SK-N-SH (cell line): ENCODE results near the gene FBXL7. TPM values are rescaled to one million over a fixed set of nuclear protein-coding genes. Genes with fewer than 3 reads are reported as not detected.

Source experiments
- CTCF ChIA-PET: fragments of 300-600, 350-600 bp; formaldehyde crosslinking; extraction: SDS; loops from one replicate; lab custom pipeline; 2021; lab: Yijun Ruan, JAX
- POLR2A ChIA-PET: fragments of 350-600 bp; sonication (Branson Sonifier 250); formaldehyde crosslinking; extraction: SDS; loops from one replicate; lab custom pipeline; 2020; ENCODE audit warnings: antibody characterized with exemption, inconsistent platforms; lab: Yijun Ruan, JAX
- DNase-seq: peaks from one replicate; pipeline ENCODE4 v3.0.0; 2012
- H2AFZ ChIP-seq: fragments of 200-600 bp; sonication (generic); 2 replicates; pipeline ENCODE4 v1.8.1; 2016; ENCODE audit warnings: antibody characterized with exemption, mild to moderate bottlenecking, low read depth
- H3F3A ChIP-seq: fragments of 200-600 bp; sonication (generic); replicated peaks from 2 replicates; pipeline ENCODE3; 2016; ENCODE audit warnings: antibody characterized with exemption, mild to moderate bottlenecking; ENCODE audit not compliant: insufficient read depth
- H3K27ac ChIP-seq, 2 experiments: fragments of 200-500 bp in 1 of 2; fragments of 200-600 bp in 1 of 2; sonication (Bioruptor generic) in 1 of 2; sonication (generic), shearing (Covaris generic) in 1 of 2; 2 replicates each; pipeline versions ENCODE4 v1.5.1 to v1.6.1; 2014 to 2016; ENCODE audit warnings: low read depth in 2 of 2, inconsistent platforms in 1 of 2, low read length in 1 of 2, mild to moderate bottlenecking in 1 of 2, mixed read lengths in 1 of 2
- H3K27me3 ChIP-seq: fragments of 200-600 bp; sonication (generic), shearing (Covaris generic); 2 replicates; pipeline ENCODE4 v1.6.1; 2016; ENCODE audit warnings: mixed run types; ENCODE audit not compliant: insufficient read depth
- H3K36me3 ChIP-seq, 2 experiments: fragments of 200-500 bp in 1 of 2; fragments of 200-600 bp in 1 of 2; sonication (Bioruptor generic) in 1 of 2; sonication (generic) in 1 of 2; replicated peaks in 1 of 2; 2 replicates each; pipeline versions ENCODE3 to v1.5.1; 2014 to 2016; ENCODE audit warnings: low read length in 1 of 2, mild to moderate bottlenecking in 1 of 2; ENCODE audit not compliant: insufficient read depth in 2 of 2, control insufficient read depth in 1 of 2
- H3K4me1 ChIP-seq, 2 experiments: fragments of 200-500 bp in 1 of 2; fragments of 200-600 bp in 1 of 2; sonication (Bioruptor generic) in 1 of 2; sonication (generic), shearing (Covaris generic) in 1 of 2; 2 replicates each; pipeline versions ENCODE4 v1.5.1 to v1.6.1; 2014 to 2016; ENCODE audit warnings: low read depth in 1 of 2, low read length in 1 of 2, mixed run types in 1 of 2; ENCODE audit not compliant: insufficient read depth in 2 of 2, control insufficient read depth in 1 of 2
- H3K4me2 ChIP-seq: fragments of 200-600 bp; sonication (generic), shearing (Covaris generic); 2 replicates; pipeline ENCODE4 v1.6.1; 2017; ENCODE audit warnings: mixed run types
- H3K4me3 ChIP-seq, 2 experiments: fragments of 200-500 bp in 1 of 2; fragments of 200-600 bp in 1 of 2; sonication (Bioruptor generic) in 1 of 2; sonication (generic), shearing (Covaris generic) in 1 of 2; 2 replicates each; pipeline versions ENCODE4 v1.5.1 to v1.8.1; 2014 to 2016; ENCODE audit warnings: low read depth in 2 of 2, inconsistent platforms in 1 of 2, low read length in 1 of 2, mild to moderate bottlenecking in 1 of 2, mixed read lengths in 1 of 2, moderate library complexity in 1 of 2
- H3K79me2 ChIP-seq: fragments of 200-600 bp; sonication (generic); 2 replicates; pipeline ENCODE4 v1.8.1; 2017; ENCODE audit warnings: mild to moderate bottlenecking; ENCODE audit not compliant: insufficient read depth
- H3K9ac ChIP-seq: fragments of 200-600 bp; sonication (generic); 2 replicates; pipeline ENCODE4 v1.6.1; 2017; ENCODE audit warnings: mixed run types
- H3K9me2 ChIP-seq: fragments of 200-600 bp; sonication (generic); 2 replicates; pipeline ENCODE4 v1.6.1; 2017; ENCODE audit warnings: mixed run types
- H3K9me3 ChIP-seq: fragments of 200-600 bp; sonication (generic); 2 replicates; pipeline ENCODE4 v1.6.1; 2017; ENCODE audit warnings: mixed run types, mild to moderate bottlenecking, moderate library complexity
- H4K20me1 ChIP-seq: fragments of 200-600 bp; sonication (generic); 2 replicates; pipeline ENCODE4 v1.6.1; 2017; ENCODE audit warnings: mild to moderate bottlenecking, mixed run types; ENCODE audit not compliant: insufficient read depth
- EP300 ChIP-seq, 2 experiments: IDR thresholded peaks; 2 replicates each; pipeline versions ENCODE4 v1.4.0 to v1.6.1; 2012; ENCODE audit warnings: borderline replicate concordance in 1 of 2, low read depth in 1 of 2, low read length in 1 of 2
- FOSL2 ChIP-seq: IDR thresholded peaks from 2 replicates; pipeline ENCODE4 v1.4.0; 2012; ENCODE audit warnings: low read depth, mild to moderate bottlenecking, moderate library complexity, borderline replicate concordance
- FOXM1 ChIP-seq: IDR thresholded peaks from 2 replicates; pipeline ENCODE4 v1.4.0; 2012; ENCODE audit warnings: low read depth, mild to moderate bottlenecking
- GATA2 ChIP-seq: sonication (generic); formaldehyde crosslinking; IDR thresholded peaks from 2 replicates; pipeline ENCODE4 v1.5.0; 2020; ENCODE audit warnings: mild to moderate bottlenecking, missing genetic modification reagents
- JUND ChIP-seq: IDR thresholded peaks from 2 replicates; pipeline ENCODE4 v1.4.0; 2012
- MEF2A ChIP-seq: IDR thresholded peaks from 2 replicates; pipeline ENCODE4 v1.4.0; 2012; ENCODE audit warnings: low read depth, borderline replicate concordance
- NFIC ChIP-seq: IDR thresholded peaks from 2 replicates; pipeline ENCODE4 v1.4.0; 2012; ENCODE audit warnings: borderline replicate concordance
- RFX5 ChIP-seq: IDR thresholded peaks from 2 replicates; pipeline ENCODE4 v1.6.1; 2012; ENCODE audit warnings: mild to moderate bottlenecking, improper control_type of control experiment, low read length
- RXRA ChIP-seq: IDR thresholded peaks from 2 replicates; pipeline ENCODE4 v1.4.0; 2012; ENCODE audit warnings: low read depth, mild to moderate bottlenecking, borderline replicate concordance
- TCF12 ChIP-seq: IDR thresholded peaks from 2 replicates; pipeline ENCODE4 v1.4.0; 2012
- TEAD4 ChIP-seq: IDR thresholded peaks from 2 replicates; pipeline ENCODE4 v1.4.0; 2012; ENCODE audit warnings: mild to moderate bottlenecking, borderline replicate concordance; ENCODE audit not compliant: insufficient read depth
- YY1 ChIP-seq: IDR thresholded peaks from 2 replicates; pipeline ENCODE4 v1.4.0; 2012; ENCODE audit warnings: low read depth, mild to moderate bottlenecking
- polyA plus RNA-seq, 3 experiments: library from polyadenylated mRNA; depleted of rRNA; stranded (reverse); fragments of >200 nt; gene quantifications; 2 replicates each; pipeline ENCODE4 v1.2.3, GENCODE V29; 2012
- TF ChIP-seq, protein P1 (sequence below): fragments of 200-600 bp; sonication (generic); IDR thresholded peaks from 2 replicates; pipeline ENCODE4 v1.6.1; 2017; ENCODE audit warnings: antibody characterized with exemption, mild to moderate bottlenecking, moderate library complexity
- TF ChIP-seq, protein P2 (sequence below): IDR thresholded peaks from 2 replicates; pipeline ENCODE4 v1.6.1; 2012; ENCODE audit warnings: mild to moderate bottlenecking, low read depth, low read length, moderate library complexity
- TF ChIP-seq, protein P3 (sequence below): IDR thresholded peaks from 2 replicates; pipeline ENCODE4; 2012
- TF ChIP-seq, protein P4 (sequence below): IDR thresholded peaks from 2 replicates; pipeline ENCODE4 v1.4.0; 2012; ENCODE audit warnings: low read depth

FBXL7 gene
- polyA plus RNA-seq, 1 of the 3 experiments (the other 2 are of a cell fraction): 7.0 TPM

DNA sequence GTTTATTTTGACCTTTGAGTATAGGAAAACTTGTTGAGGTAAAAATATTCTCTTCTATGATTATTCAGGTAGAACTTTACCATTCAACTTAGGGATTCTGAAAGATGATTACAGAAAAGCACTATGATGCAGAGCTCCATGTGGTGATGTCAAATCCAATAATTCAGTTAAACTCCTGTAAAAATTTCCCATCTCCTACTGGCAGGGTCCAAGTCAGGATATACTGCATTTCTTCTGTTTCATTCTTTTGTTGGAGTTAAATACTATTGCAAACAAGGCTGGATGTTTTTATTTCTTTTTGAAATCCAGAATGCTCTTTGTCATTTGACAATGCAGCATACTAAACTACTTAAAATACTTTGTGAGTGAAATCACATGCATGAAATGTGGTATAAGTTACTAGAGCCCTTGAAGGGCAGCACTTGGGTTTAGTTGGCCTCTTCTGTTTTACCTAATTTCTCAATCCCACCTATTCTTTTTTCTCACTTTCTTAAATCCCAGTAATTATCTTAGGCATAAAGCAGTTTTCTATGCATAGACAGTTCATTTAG lies 204.5 kb downstream of the FBXL7 start:
- H3K9ac ChIP-seq: no peak overlapping the region
- TF ChIP-seq YY1: no peak
- no peak for TF ChIP-seq RFX5
- TF ChIP-seq GATA2 (CRISPR knock-in tag): no peak
- no peak; the same call in 1 of the 2 replicates for TF ChIP-seq RXRA
- TF ChIP-seq, protein P1, sequence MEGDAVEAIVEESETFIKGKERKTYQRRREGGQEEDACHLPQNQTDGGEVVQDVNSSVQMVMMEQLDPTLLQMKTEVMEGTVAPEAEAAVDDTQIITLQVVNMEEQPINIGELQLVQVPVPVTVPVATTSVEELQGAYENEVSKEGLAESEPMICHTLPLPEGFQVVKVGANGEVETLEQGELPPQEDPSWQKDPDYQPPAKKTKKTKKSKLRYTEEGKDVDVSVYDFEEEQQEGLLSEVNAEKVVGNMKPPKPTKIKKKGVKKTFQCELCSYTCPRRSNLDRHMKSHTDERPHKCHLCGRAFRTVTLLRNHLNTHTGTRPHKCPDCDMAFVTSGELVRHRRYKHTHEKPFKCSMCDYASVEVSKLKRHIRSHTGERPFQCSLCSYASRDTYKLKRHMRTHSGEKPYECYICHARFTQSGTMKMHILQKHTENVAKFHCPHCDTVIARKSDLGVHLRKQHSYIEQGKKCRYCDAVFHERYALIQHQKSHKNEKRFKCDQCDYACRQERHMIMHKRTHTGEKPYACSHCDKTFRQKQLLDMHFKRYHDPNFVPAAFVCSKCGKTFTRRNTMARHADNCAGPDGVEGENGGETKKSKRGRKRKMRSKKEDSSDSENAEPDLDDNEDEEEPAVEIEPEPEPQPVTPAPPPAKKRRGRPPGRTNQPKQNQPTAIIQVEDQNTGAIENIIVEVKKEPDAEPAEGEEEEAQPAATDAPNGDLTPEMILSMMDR: no peak
- TF ChIP-seq, protein P2, sequence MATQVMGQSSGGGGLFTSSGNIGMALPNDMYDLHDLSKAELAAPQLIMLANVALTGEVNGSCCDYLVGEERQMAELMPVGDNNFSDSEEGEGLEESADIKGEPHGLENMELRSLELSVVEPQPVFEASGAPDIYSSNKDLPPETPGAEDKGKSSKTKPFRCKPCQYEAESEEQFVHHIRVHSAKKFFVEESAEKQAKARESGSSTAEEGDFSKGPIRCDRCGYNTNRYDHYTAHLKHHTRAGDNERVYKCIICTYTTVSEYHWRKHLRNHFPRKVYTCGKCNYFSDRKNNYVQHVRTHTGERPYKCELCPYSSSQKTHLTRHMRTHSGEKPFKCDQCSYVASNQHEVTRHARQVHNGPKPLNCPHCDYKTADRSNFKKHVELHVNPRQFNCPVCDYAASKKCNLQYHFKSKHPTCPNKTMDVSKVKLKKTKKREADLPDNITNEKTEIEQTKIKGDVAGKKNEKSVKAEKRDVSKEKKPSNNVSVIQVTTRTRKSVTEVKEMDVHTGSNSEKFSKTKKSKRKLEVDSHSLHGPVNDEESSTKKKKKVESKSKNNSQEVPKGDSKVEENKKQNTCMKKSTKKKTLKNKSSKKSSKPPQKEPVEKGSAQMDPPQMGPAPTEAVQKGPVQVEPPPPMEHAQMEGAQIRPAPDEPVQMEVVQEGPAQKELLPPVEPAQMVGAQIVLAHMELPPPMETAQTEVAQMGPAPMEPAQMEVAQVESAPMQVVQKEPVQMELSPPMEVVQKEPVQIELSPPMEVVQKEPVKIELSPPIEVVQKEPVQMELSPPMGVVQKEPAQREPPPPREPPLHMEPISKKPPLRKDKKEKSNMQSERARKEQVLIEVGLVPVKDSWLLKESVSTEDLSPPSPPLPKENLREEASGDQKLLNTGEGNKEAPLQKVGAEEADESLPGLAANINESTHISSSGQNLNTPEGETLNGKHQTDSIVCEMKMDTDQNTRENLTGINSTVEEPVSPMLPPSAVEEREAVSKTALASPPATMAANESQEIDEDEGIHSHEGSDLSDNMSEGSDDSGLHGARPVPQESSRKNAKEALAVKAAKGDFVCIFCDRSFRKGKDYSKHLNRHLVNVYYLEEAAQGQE: no peak
- TF ChIP-seq JUND: peak; percentile 59
- TF ChIP-seq TCF12: peak; percentile 77
- TF ChIP-seq MEF2A: no peak
- 0 out of 2 replicates have a peak, but pooled peaks have one; percentile 16 for TF ChIP-seq NFIC
- TF ChIP-seq FOSL2: peak; percentile 44
- peak in 1 of 2 experiments; percentile 46; a peak in 1 of 4 replicates for TF ChIP-seq EP300 (IDR thresholded peaks at IDR 0.05; ENCODE audit: borderline replicate concordance in 1 of 2, low read depth in 1 of 2, low read length in 1 of 2)
- TF ChIP-seq, protein P3, sequence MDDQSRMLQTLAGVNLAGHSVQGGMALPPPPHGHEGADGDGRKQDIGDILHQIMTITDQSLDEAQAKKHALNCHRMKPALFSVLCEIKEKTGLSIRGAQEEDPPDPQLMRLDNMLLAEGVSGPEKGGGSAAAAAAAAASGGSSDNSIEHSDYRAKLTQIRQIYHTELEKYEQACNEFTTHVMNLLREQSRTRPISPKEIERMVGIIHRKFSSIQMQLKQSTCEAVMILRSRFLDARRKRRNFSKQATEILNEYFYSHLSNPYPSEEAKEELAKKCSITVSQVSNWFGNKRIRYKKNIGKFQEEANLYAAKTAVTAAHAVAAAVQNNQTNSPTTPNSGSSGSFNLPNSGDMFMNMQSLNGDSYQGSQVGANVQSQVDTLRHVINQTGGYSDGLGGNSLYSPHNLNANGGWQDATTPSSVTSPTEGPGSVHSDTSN: peak; percentile 53
- TF ChIP-seq, protein P4, sequence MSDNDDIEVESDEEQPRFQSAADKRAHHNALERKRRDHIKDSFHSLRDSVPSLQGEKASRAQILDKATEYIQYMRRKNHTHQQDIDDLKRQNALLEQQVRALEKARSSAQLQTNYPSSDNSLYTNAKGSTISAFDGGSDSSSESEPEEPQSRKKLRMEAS: 0 out of 2 replicates have a peak, but pooled peaks have one; percentile 21
- peak; percentile 44; the same call in 1 of the 2 replicates for TF ChIP-seq TEAD4
- TF ChIP-seq FOXM1: peak; percentile 54; the same call in 1 of the 2 replicates
- H2AFZ ChIP-seq: no peak overlapping the region
- no peaks in the 10 kb centered on the region for H3K27me3 ChIP-seq
- peaks cover 7% of the 10 kb centered on the region for H3F3A ChIP-seq
- POLR2A ChIA-PET: no interaction called here
- H4K20me1 ChIP-seq: no peaks in the 10 kb centered on the region
- no peak overlapping the region for H3K4me2 ChIP-seq
- 0 out of 2 replicates have a peak, but pooled peaks cover 8% of the 10 kb centered on the region for H3K79me2 ChIP-seq
- peak overlapping the region; percentile 52 to 55; a peak in 3 of 4 replicates for H3K27ac ChIP-seq
- DNase-seq: no peak
- no peaks in the 10 kb centered on the region for H3K9me3 ChIP-seq
- peaks cover 3 to 9% of the 10 kb centered on the region in 2 experiments; a peak in 2 of 4 replicates for H3K4me1 ChIP-seq
- CTCF ChIA-PET: no interaction called here
- no peak overlapping the region for H3K4me3 ChIP-seq
- no peaks in the 10 kb centered on the region for H3K9me2 ChIP-seq
- no peaks in the 10 kb centered on the region for H3K36me3 ChIP-seq
